HEK293 (cell line): ENCODE measurements around the gene MBOAT7.
A peak's percentile ranks its signal among the peaks of the same experiment; 100 is the strongest.

Experiments
- CTCF ChIP-seq: fragments of 450-650 bp; formaldehyde crosslinking; IDR thresholded peaks from 2 replicates; pipeline ENCODE4 v1.5.1; 2016; ENCODE audit warnings: missing biosample characterization, missing genetic modification characterization
- EGR2 ChIP-seq: fragments of 450-650 bp; formaldehyde crosslinking; IDR thresholded peaks from 2 replicates; pipeline ENCODE4 v1.5.1; 2016; ENCODE audit warnings: low read depth, missing biosample characterization, missing genetic modification characterization
- GLIS1 ChIP-seq: fragments of 450-650 bp; formaldehyde crosslinking; IDR thresholded peaks from 2 replicates; pipeline ENCODE4 v1.5.1; 2016; ENCODE audit warnings: missing biosample characterization, missing genetic modification characterization
- GLIS2 ChIP-seq: fragments of 450-650 bp; formaldehyde crosslinking; IDR thresholded peaks from 2 replicates; pipeline ENCODE4 v1.5.1; 2016; ENCODE audit warnings: missing biosample characterization, missing genetic modification characterization
- HIC1 ChIP-seq: fragments of 450-650 bp; formaldehyde crosslinking; IDR thresholded peaks from 2 replicates; pipeline ENCODE4 v1.5.1; 2016; ENCODE audit warnings: missing biosample characterization, missing genetic modification characterization
- HOXC10 ChIP-seq: sonication (generic); formaldehyde crosslinking; IDR thresholded peaks from 2 replicates; pipeline ENCODE4 v1.8.1; 2023; ENCODE audit warnings: mild to moderate bottlenecking, missing genetic modification reagents
- MZF1 ChIP-seq: fragments of 450-650 bp; formaldehyde crosslinking; IDR thresholded peaks from 2 replicates; pipeline ENCODE4 v1.5.1; 2017; ENCODE audit warnings: missing biosample characterization, missing genetic modification characterization, borderline replicate concordance
- PBX3 ChIP-seq: sonication (generic); formaldehyde crosslinking; IDR thresholded peaks from 2 replicates; pipeline ENCODE4 v1.8.1; 2022; ENCODE audit warnings: mild to moderate bottlenecking, moderate library complexity, missing genetic modification reagents
- SP3 ChIP-seq: fragments of 450-650 bp; formaldehyde crosslinking; IDR thresholded peaks from 2 replicates; pipeline ENCODE4 v1.5.1; 2016; ENCODE audit warnings: missing biosample characterization, missing genetic modification characterization
- ZBTB26 ChIP-seq: fragments of 450-650 bp; formaldehyde crosslinking; optimal IDR thresholded peaks from 2 replicates; pipeline ENCODE3; 2016; ENCODE audit warnings: missing biosample characterization, mild to moderate bottlenecking, missing genetic modification characterization
- ZBTB8A ChIP-seq: fragments of 450-650 bp; formaldehyde crosslinking; IDR thresholded peaks from 2 replicates; pipeline ENCODE4 v1.5.1; 2016; ENCODE audit warnings: missing biosample characterization, missing genetic modification characterization
- ZFP37 ChIP-seq: fragments of 450-650 bp; formaldehyde crosslinking; IDR thresholded peaks from 2 replicates; pipeline ENCODE4 v1.5.1; 2016; ENCODE audit warnings: missing biosample characterization, missing genetic modification characterization
- ZNF133 ChIP-seq: fragments of 450-650 bp; formaldehyde crosslinking; IDR thresholded peaks from 2 replicates; pipeline ENCODE4 v1.5.1; 2016; ENCODE audit warnings: missing biosample characterization, missing genetic modification characterization
- ZNF335 ChIP-seq: fragments of 450-650 bp; formaldehyde crosslinking; conservative IDR thresholded peaks from 2 replicates; pipeline ENCODE4 v1.5.1; 2016; ENCODE audit warnings: missing biosample characterization, missing genetic modification characterization
- ZNF341 ChIP-seq: fragments of 450-650 bp; formaldehyde crosslinking; IDR thresholded peaks from 2 replicates; pipeline ENCODE4; 2016; ENCODE audit warnings: low read depth, missing biosample characterization, missing genetic modification characterization
- ZNF449 ChIP-seq: fragments of 450-650 bp; formaldehyde crosslinking; IDR thresholded peaks from 2 replicates; pipeline ENCODE4 v1.5.1; 2017; ENCODE audit warnings: missing biosample characterization, mild to moderate bottlenecking, missing genetic modification characterization, moderate library complexity
- ZNF561 ChIP-seq: fragments of 450-650 bp; IDR thresholded peaks from 2 replicates; pipeline ENCODE4 v1.5.1; 2018; ENCODE audit warnings: missing biosample characterization, missing genetic modification characterization, borderline replicate concordance
- ZNF621 ChIP-seq: fragments of 450-650 bp; formaldehyde crosslinking; IDR thresholded peaks from 2 replicates; pipeline ENCODE4 v1.5.1; 2017; ENCODE audit warnings: missing biosample characterization, missing genetic modification characterization
- ZNF624 ChIP-seq: fragments of 450-650 bp; formaldehyde crosslinking; IDR thresholded peaks from 2 replicates; pipeline ENCODE4 v1.5.1; 2017; ENCODE audit warnings: missing biosample characterization, missing genetic modification characterization
- ZNF645 ChIP-seq: fragments of 450-650 bp; formaldehyde crosslinking; IDR thresholded peaks from 2 replicates; pipeline ENCODE4; 2016; ENCODE audit warnings: missing biosample characterization, missing genetic modification characterization
- ZNF792 ChIP-seq: fragments of 450-650 bp; formaldehyde crosslinking; IDR thresholded peaks from 2 replicates; pipeline ENCODE4 v1.5.1; 2016; ENCODE audit warnings: missing biosample characterization, missing genetic modification characterization
- ZSCAN16 ChIP-seq: fragments of 450-650 bp; formaldehyde crosslinking; IDR thresholded peaks from 2 replicates; pipeline ENCODE4 v1.5.1; 2016; ENCODE audit warnings: missing biosample characterization, missing genetic modification characterization
- ZSCAN30 ChIP-seq: fragments of 450-650 bp; IDR thresholded peaks from 2 replicates; pipeline ENCODE4 v1.5.1; 2018; ENCODE audit warnings: missing biosample characterization, mild to moderate bottlenecking, missing genetic modification characterization, moderate library complexity

MBOAT7 gene

GRCh38 chr19:54159352-54160181, 29.8 kb downstream of the MBOAT7 start, which contains the start of gene LENG1 (continued):
- TF ChIP-seq CTCF (tag by site-specific recombination) = peak; percentile 90
- peak; percentile 85 for TF ChIP-seq SP3 (tag by site-specific recombination)
- TF ChIP-seq ZNF792 (tag by site-specific recombination) = peak; percentile 90
- peak; percentile 25 for TF ChIP-seq ZBTB26
- TF ChIP-seq ZNF341 (tag by site-specific recombination) = peak; percentile 90
- 0 out of 2 replicates have a peak, but pooled peaks have one; percentile 53 for TF ChIP-seq ZSCAN16 (tag by site-specific recombination)
- peak; percentile 99 for TF ChIP-seq HIC1 (tag by site-specific recombination)
- peak; percentile 63; the same call in 1 of the 2 replicates for TF ChIP-seq GLIS1 (tag by site-specific recombination)
- TF ChIP-seq GLIS2 (tag by site-specific recombination) = peak; percentile 52
- 0 out of 2 replicates have a peak, but pooled peaks have one; percentile 13 for TF ChIP-seq HOXC10 (CRISPR knock-in tag)
- peak; percentile 4; the same call in 1 of the 2 replicates for TF ChIP-seq MZF1 (tag by site-specific recombination)
- no peak for TF ChIP-seq ZNF645 (tag by site-specific recombination)
- TF ChIP-seq ZNF133 = no peak
- TF ChIP-seq PBX3 = 0 out of 2 replicates have a peak, but pooled peaks have one; percentile 54
- TF ChIP-seq ZNF449 (tag by site-specific recombination) = no peak
- TF ChIP-seq ZNF561 (tag by site-specific recombination) = 0 out of 2 replicates have a peak, but pooled peaks have one; percentile 29
- TF ChIP-seq ZNF624 (tag by site-specific recombination) = no peak
- TF ChIP-seq ZNF621 (tag by site-specific recombination) = no peak
- peak; percentile 58 for TF ChIP-seq ZSCAN30 (tag by site-specific recombination)
- peak; percentile 47 for TF ChIP-seq ZNF335 (tag by site-specific recombination)
- peak; percentile 75 for TF ChIP-seq ZBTB8A
- TF ChIP-seq ZFP37 (tag by site-specific recombination) = peak; percentile 74; the same call in 1 of the 2 replicates
- TF ChIP-seq EGR2 (tag by site-specific recombination) = peak; percentile 63
